T-helper 2 cell treated with Interferon-gamma antibody and Interleukin-4, amounts not matched to agents 5 μg/mL and 100 μg/mL, for 36 hours (primary cell): ENCODE data around the gene FANK1.

Source experiments
- DNase-seq: peaks from one replicate; pipeline ENCODE4 v3.0.0; 2021; ENCODE audit warnings: low spot score
- H3K27ac Mint-ChIP-seq: one replicate; pipeline ENCODE4 v1.8.0; 2021; ENCODE audit warnings: mild to moderate bottlenecking, mixed read lengths
- H3K27me3 Mint-ChIP-seq: one replicate; pipeline ENCODE4 v1.8.0; 2021; ENCODE audit warnings: low read depth, mixed read lengths
- H3K36me3 Mint-ChIP-seq: one replicate; pipeline ENCODE4 v1.8.0; 2021; ENCODE audit warnings: low read depth, mixed read lengths
- H3K4me1 Mint-ChIP-seq: one replicate; pipeline ENCODE4 v1.8.0; 2021; ENCODE audit warnings: low read depth, mixed read lengths
- H3K4me3 Mint-ChIP-seq: one replicate; pipeline ENCODE4 v1.8.0; 2022; ENCODE audit warnings: mild to moderate bottlenecking, moderate library complexity, mixed read lengths
- H3K9me3 Mint-ChIP-seq: one replicate; pipeline ENCODE4 v1.8.0; 2021; ENCODE audit warnings: mixed read lengths

The FANK1 gene

GRCh38 chr10:125979976-125980375, 83.6 kb downstream of the FANK1 start:
- Mint-ChIP-seq H3K27me3 (no peaks in the 10 kb centered on the region), H3K36me3 (no peaks in the 10 kb centered on the region), H3K27ac (no peak overlapping the region), H3K4me3 (no peak overlapping the region), H3K9me3 (no peaks in the 10 kb centered on the region), H3K4me1 (no peaks in the 10 kb centered on the region)
- DNase-seq: no peak

- H3K4me1 Mint-ChIP-seq: no peaks in the 10 kb centered on the region
- DNase-seq: no peak
- no peaks in the 10 kb centered on the region for H3K9me3 Mint-ChIP-seq
- no peaks in the 10 kb centered on the region for H3K27me3 Mint-ChIP-seq
- H3K27ac Mint-ChIP-seq: no peak overlapping the region
- no peaks in the 10 kb centered on the region for H3K36me3 Mint-ChIP-seq
- no peak overlapping the region for H3K4me3 Mint-ChIP-seq
Observed at GRCh38 chr10:125980521-125981035, 84.2 kb downstream of the FANK1 start.

GRCh38 chr10:125982260-125982948, 86.0 kb downstream of the FANK1 start:
- Mint-ChIP-seq H3K27ac (no peak overlapping the region), H3K36me3 (no peaks in the 10 kb centered on the region), H3K4me1 (no peaks in the 10 kb centered on the region), H3K4me3 (no peak overlapping the region), H3K9me3 (no peaks in the 10 kb centered on the region), H3K27me3 (no peaks in the 10 kb centered on the region)
- no peak for DNase-seq

- H3K27me3 Mint-ChIP-seq: no peaks in the 10 kb centered on the region
- H3K4me3 Mint-ChIP-seq: no peak overlapping the region
- DNase-seq: no peak
- no peaks in the 10 kb centered on the region for H3K36me3 Mint-ChIP-seq
- H3K9me3 Mint-ChIP-seq: no peaks in the 10 kb centered on the region
- no peak overlapping the region for H3K27ac Mint-ChIP-seq
- no peaks in the 10 kb centered on the region for H3K4me1 Mint-ChIP-seq
Observed at GRCh38 chr10:125983161-125983560, 86.8 kb downstream of the FANK1 start.

GRCh38 chr10:125983656-125984055, 87.3 kb downstream of the FANK1 start:
- Mint-ChIP-seq H3K9me3 (no peaks in the 10 kb centered on the region), H3K36me3 (no peaks in the 10 kb centered on the region), H3K27ac (no peak overlapping the region), H3K27me3 (no peaks in the 10 kb centered on the region), H3K4me1 (no peaks in the 10 kb centered on the region), H3K4me3 (no peak overlapping the region)
- no peak for DNase-seq

GRCh38 chr10:125984346-125984745, 88.0 kb downstream of the FANK1 start:
- H3K4me3 Mint-ChIP-seq: no peak overlapping the region
- H3K36me3 Mint-ChIP-seq: no peaks in the 10 kb centered on the region
- no peaks in the 10 kb centered on the region for H3K27me3 Mint-ChIP-seq
- no peak for DNase-seq
- H3K4me1 Mint-ChIP-seq: no peaks in the 10 kb centered on the region
- H3K27ac Mint-ChIP-seq: no peak overlapping the region
- H3K9me3 Mint-ChIP-seq: no peaks in the 10 kb centered on the region

- H3K4me3 Mint-ChIP-seq: no peak overlapping the region
- H3K27me3 Mint-ChIP-seq: no peaks in the 10 kb centered on the region
- no peak overlapping the region for H3K27ac Mint-ChIP-seq
- no peak for DNase-seq
- H3K9me3 Mint-ChIP-seq: no peaks in the 10 kb centered on the region
- H3K4me1 Mint-ChIP-seq: no peaks in the 10 kb centered on the region
- no peaks in the 10 kb centered on the region for H3K36me3 Mint-ChIP-seq
Observed at GRCh38 chr10:125984865-125985495, 88.6 kb downstream of the FANK1 start.

GRCh38 chr10:125985557-125986240, 89.3 kb downstream of the FANK1 start:
- no peaks in the 10 kb centered on the region for H3K36me3 Mint-ChIP-seq
- no peak overlapping the region for H3K4me3 Mint-ChIP-seq
- no peaks in the 10 kb centered on the region for H3K4me1 Mint-ChIP-seq
- no peaks in the 10 kb centered on the region for H3K9me3 Mint-ChIP-seq
- H3K27me3 Mint-ChIP-seq: no peaks in the 10 kb centered on the region
- no peak overlapping the region for H3K27ac Mint-ChIP-seq
- DNase-seq: no peak

GRCh38 chr10:125989791-125990190, 93.4 kb downstream of the FANK1 start:
- no peaks in the 10 kb centered on the region for H3K27me3 Mint-ChIP-seq
- H3K4me3 Mint-ChIP-seq: no peak overlapping the region
- H3K4me1 Mint-ChIP-seq: no peaks in the 10 kb centered on the region
- H3K36me3 Mint-ChIP-seq: no peaks in the 10 kb centered on the region
- no peak for DNase-seq
- H3K9me3 Mint-ChIP-seq: no peaks in the 10 kb centered on the region
- H3K27ac Mint-ChIP-seq: no peak overlapping the region

GRCh38 chr10:125990974-125991373, 94.6 kb downstream of the FANK1 start:
- H3K27me3 Mint-ChIP-seq: no peaks in the 10 kb centered on the region
- H3K36me3 Mint-ChIP-seq: no peaks in the 10 kb centered on the region
- H3K27ac Mint-ChIP-seq: no peak overlapping the region
- H3K9me3 Mint-ChIP-seq: no peaks in the 10 kb centered on the region
- no peak overlapping the region for H3K4me3 Mint-ChIP-seq
- H3K4me1 Mint-ChIP-seq: no peaks in the 10 kb centered on the region
- no peak for DNase-seq

GRCh38 chr10:125991392-125991791, 95.0 kb downstream of the FANK1 start:
- H3K4me1 Mint-ChIP-seq: no peaks in the 10 kb centered on the region
- no peak overlapping the region for H3K4me3 Mint-ChIP-seq
- DNase-seq: no peak
- no peaks in the 10 kb centered on the region for H3K9me3 Mint-ChIP-seq
- no peaks in the 10 kb centered on the region for H3K27me3 Mint-ChIP-seq
- no peaks in the 10 kb centered on the region for H3K36me3 Mint-ChIP-seq
- H3K27ac Mint-ChIP-seq: no peak overlapping the region

GRCh38 chr10:125992254-125992653, 95.9 kb downstream of the FANK1 start:
- H3K4me3 Mint-ChIP-seq: no peak overlapping the region
- H3K4me1 Mint-ChIP-seq: no peaks in the 10 kb centered on the region
- no peaks in the 10 kb centered on the region for H3K9me3 Mint-ChIP-seq
- H3K27me3 Mint-ChIP-seq: no peaks in the 10 kb centered on the region
- H3K36me3 Mint-ChIP-seq: no peaks in the 10 kb centered on the region
- no peak for DNase-seq
- no peak overlapping the region for H3K27ac Mint-ChIP-seq

- Mint-ChIP-seq H3K27ac (no peak overlapping the region), H3K27me3 (no peaks in the 10 kb centered on the region), H3K9me3 (no peaks in the 10 kb centered on the region), H3K4me1 (peaks cover 3% of the 10 kb centered on the region), H3K4me3 (no peak overlapping the region), H3K36me3 (no peaks in the 10 kb centered on the region)
- DNase-seq: no peak
Observed at GRCh38 chr10:125994601-125995000, 98.2 kb downstream of the FANK1 start.

GRCh38 chr10:125995726-125996304, 99.5 kb downstream of the FANK1 start:
- Mint-ChIP-seq H3K27ac (no peak overlapping the region), H3K27me3 (no peaks in the 10 kb centered on the region), H3K4me3 (no peak overlapping the region), H3K9me3 (no peaks in the 10 kb centered on the region), H3K4me1 (peaks cover 5% of the 10 kb centered on the region), H3K36me3 (no peaks in the 10 kb centered on the region)
- DNase-seq: no peak
